HG03565 (cell line): ENCODE data around the gene CD27.
"Not testable (repeated sequence)": the region's sequence is repeated elsewhere in the genome, so short reads cannot be mapped to it uniquely, and the experiment has no call there.

Experiments used
- ATAC-seq: cut with Tn5 transposase; IDR thresholded peaks from one replicate; pipeline ENCODE4 v1.9.1; 2021; ENCODE audit warnings: mild to moderate bottlenecking, moderate library complexity; ENCODE audit not compliant: unreplicated experiment

The CD27 gene

DNA sequence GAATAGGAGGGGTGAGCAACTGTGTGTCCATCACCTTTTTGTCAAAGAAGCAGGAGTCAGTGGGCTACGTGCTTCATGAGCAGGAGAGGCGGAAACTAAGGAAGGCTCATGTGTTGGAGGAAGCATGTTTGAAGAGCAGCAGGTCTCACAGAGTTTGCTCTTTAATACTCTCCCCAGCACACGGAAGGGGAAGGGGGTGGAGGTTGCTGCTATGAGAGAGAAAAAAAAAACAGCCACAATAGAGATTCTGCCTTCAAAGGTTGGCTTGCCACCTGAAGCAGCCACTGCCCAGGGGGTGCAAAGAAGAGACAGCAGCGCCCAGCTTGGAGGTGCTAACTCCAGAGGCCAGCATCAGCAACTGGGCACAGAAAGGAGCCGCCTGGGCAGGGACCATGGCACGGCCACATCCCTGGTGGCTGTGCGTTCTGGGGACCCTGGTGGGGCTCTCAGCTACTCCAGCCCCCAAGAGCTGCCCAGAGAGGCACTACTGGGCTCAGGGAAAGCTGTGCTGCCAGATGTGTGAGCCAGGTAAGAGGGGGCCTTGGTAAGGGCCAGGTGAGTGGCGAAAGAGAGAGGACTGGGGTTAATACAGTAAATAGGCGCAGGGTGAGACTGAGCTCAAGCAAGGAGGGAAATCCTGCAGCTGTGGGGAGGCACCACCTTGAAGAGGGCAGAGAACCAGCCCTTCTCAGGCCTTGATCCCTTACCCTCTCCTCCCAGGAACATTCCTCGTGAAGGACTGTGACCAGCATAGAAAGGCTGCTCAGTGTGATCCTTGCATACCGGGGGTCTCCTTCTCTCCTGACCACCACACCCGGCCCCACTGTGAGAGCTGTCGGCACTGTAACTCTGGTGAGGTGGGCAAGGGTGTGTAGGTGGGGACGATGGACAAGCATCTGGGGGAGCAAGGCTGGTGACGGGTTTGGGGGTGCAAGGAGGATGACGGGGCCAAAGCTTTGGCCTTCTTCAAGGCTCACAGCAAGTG lies at the start of gene CD27:
Gene CD27 (plus strand): TSS at position 252 of the 985 bp plus-strand sequence. CDS start 141 bp downstream, at position 393.
- no peak for ATAC-seq

DNA sequence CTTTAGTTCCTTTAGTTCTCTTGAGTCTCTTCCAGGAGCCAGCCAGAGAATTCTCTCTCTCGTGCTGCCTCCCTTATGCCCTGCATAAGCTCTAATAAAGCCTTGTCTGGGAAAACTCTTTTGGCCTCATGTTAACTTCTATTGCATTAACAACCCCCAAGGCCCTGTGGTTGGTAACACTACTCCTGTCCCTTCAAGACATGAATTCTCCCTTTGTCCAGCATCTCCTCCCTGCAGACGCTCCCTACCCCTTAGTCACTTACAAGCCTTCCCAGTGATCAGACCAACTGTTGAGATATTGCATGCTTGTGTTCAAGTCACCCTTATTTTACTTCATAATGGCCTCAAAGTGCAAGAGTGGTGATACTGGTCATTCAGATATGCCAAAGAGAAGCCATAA lies 48.7 kb upstream of the CD27 start:
- ATAC-seq = no peak

DNA sequence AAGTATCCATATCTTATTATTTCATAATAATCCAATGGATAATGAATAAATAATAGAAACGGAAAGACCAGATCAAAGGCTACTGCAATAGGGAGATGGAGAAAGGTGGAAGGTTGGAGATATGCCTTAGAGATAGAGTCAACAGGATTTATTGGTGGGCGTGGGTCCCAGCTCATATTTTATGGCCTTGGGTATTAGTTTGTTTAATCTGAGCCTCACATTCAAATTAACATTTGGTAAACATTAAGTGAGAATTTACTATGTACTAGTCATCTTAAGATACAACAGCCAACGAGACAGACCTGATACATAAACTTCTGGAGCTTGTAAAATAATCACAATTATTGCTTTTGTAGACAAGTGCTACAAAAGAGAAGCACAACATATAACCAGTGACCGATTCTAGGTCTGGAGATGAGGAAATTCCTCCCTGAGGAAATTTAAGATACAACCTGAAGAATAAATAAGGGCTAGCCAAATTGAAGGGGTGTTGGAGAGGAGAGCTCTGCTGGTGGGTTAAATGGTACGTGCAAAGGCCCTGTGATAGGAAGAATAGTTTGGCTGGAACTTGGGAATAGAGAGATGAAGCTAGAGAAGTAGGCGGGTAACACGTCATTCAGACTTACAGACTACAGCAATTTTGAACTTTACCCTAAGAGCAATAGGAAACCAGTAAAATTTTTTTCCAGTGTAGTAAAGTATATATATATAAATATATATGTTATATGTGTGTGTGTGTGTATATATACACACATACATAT lies 44.7 kb upstream of the CD27 start:
- ATAC-seq = no peak

- no peak for ATAC-seq
These were observed 40.4 kb upstream of the CD27 start for GRCh38 chr12:6404390-6404789.

GRCh38 chr12:6405963-6406362 lies 38.8 kb upstream of the CD27 start:
- ATAC-seq = no peak

DNA sequence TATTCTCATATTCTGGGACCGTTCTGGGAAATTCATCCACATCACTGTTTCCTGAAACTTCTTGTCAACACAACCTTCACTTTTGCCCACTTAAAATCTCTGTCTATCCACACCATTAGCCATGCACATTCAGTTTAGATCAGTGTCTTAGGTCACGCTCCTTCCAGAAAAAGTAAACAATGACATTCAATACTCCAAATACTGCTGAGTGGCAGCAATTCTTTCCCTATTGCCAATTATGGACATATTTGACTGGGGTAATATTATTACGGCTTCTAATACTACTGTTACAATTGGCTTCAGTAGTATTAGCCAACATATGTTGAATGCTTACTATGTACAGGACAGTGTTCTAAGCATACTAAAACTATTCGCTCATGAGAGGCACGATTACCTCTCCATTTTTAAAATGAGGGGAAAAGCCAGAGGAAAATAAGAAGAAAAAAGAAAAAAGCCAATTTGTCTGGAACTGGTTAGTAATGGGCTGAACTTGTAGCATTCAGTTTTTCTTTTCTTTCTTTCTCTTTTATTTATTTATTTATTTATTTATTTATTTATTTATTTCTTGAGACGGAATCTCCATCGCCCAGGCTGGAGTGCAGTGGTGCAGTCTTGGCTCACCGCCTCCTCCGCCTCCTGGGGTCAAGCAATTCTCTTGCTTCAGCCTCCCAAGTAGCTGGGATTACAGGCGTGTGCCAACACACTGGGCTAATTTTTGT lies 37.4 kb upstream of the CD27 start:
- no peak for ATAC-seq

DNA sequence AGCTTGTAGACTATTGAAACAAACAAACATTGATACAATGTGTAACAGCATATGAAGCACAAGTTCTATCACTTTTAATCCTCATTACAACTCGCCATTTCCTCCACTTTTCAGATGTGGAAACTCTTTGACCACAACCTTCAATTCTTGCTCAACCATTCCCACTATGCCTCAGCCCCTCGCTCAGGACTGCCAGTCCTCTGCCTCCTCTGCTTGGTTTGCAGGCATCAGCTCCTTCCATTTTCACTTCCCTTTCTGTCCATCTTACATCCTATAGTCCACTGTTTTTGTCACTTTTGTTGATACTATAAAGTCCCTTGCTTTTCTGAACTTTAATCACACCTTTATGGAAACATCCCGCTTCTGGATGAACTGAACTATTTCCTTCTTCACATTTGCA lies 28.2 kb upstream of the CD27 start:
- ATAC-seq = no peak

GRCh38 chr12:6418796-6419195 lies 26.0 kb upstream of the CD27 start:
- ATAC-seq = no peak

GRCh38 chr12:6420364-6420763 lies 24.4 kb upstream of the CD27 start:
- ATAC-seq = no peak

- no peak for ATAC-seq
These were observed 21.3 kb upstream of the CD27 start for GRCh38 chr12:6423267-6424007.

DNA sequence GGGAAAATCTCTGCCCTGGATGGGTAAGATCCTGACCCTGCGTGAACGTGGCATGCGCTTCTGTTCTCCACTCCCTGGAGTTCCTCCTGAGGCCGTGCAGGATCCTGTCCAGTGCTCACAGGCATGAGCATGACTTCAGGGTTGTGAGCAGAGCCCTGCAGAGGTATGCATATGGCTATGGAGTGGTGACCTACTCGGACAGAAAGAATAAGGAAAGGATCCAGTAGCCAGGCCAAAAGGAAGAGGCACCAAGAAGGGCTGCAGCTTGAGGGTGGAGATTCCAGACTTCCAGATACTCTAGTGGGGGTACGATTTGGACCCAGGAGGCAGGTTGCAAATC lies 20.8 kb upstream of the CD27 start:
- no peak for ATAC-seq

- ATAC-seq = no peak
These were observed 19.9 kb upstream of the CD27 start for GRCh38 chr12:6424866-6425265.

DNA sequence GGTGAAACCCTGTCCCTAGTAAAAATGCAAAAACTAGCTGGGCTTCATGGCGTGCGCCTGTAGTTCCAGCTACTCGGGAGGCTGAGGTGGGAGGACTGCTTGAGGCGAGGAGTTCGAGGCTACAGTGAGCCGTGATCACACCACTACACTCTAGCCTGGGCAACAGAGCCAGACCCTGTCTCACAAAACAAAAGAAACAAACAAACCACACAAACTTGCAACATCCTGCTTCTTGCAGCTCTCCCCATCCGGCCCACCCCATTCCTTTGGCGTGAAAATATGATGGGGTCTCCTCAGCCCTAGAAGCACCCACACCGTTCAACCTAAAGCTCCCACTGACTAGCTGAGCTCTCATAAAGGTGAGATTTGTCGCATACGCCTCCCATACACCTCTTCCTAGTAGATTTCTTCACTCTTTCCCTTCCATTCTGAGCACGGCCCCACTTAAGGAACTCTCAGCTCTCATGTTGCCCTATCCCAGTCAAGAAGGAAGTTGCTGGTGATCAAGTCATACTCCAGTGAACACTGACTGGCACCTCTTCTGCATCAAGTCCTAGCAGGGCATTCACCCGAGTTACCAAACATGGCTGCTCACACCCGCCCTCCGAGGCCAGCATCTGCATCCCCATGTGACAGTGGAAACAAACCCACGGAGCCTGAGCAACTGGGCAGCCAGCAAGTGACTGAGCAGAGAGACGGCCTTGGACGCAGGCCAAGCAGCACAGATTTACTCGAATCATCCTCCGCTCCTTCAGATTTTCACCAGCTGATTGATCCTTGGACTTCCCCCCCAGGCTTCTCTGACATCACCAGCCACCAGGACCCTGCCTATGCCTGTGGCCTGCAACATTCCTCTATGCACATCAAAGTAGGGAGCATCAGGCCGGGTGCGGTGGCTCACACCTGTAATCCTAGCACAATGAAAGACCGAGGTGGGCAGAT lies 18.9 kb upstream of the CD27 start:
- no peak for ATAC-seq

- ATAC-seq = peak; percentile 49
These were observed 17.7 kb upstream of the CD27 start for GRCh38 chr12:6426882-6427671.

GRCh38 chr12:6427796-6428195 lies 17.0 kb upstream of the CD27 start:
- ATAC-seq = not testable (repeated sequence)

GRCh38 chr12:6428326-6428725 lies 16.4 kb upstream of the CD27 start:
- ATAC-seq = no peak

DNA sequence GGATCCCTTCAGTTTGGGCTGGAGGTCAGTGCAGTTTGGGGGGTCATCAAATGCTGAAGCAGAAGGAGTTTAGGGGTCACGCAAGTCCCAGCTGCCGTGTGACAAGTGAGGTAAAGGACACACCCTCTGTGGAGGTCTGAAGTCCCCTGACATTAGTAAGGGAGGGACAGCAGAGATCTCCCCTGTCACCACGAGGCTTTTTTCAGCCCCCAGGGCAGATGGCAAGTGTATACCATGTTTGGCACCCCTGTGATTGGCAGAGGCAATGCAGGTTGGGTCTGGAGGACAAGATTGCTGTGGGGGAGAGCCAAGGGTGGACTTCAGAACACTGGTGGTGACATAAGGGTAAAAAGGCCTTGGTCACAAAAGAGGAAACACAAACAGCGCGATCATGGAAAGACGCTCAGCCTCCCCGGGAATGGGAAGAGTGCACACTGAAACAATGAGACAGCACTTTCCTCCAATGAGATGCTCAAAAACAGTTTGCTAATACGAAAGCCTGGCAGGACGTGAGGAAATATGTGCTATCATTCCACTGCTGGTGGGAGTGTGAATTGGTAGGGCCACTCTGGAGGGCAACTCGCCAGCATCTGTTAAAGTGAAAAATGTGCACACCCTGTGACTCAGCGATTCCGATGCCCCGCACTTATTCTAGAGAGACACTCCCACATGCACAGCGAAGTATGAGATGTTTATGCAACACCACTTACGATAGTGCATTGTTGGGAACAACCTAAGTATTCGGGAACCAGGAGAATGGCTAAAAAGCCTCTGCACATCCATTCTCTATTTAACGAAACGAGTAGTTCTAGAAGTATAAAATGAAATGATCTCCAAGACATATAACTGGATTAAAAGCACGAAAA lies 14.4 kb upstream of the CD27 start:
- no peak for ATAC-seq

GRCh38 chr12:6432991-6433390 lies 11.8 kb upstream of the CD27 start:
- ATAC-seq = no peak
